C4-2B (cell line): ENCODE measurements around the gene NAA40.

ENCODE experiments used
- H3K27ac ChIP-seq: fragments of 450-650 bp; 2 replicates; pipeline ENCODE4 v1.5.1; 2017
- CTCF ChIP-seq: fragments of 450-650 bp; conservative IDR thresholded peaks from 2 replicates; pipeline ENCODE4 v1.5.1; 2017; ENCODE audit warnings: mild to moderate bottlenecking
- ZFX ChIP-seq: fragments of 450-650 bp; IDR thresholded peaks from 2 replicates; pipeline ENCODE4 v1.6.1; 2017

Gene NAA40

GRCh38 chr11:63997104-63997700 is 58.4 kb downstream of the NAA40 start:
- no peak overlapping the region for H3K27ac ChIP-seq
- TF ChIP-seq ZFX (no peak), CTCF (no peak)

- TF ChIP-seq ZFX, result no peak
- H3K27ac ChIP-seq, result no peak overlapping the region
Observed at GRCh38 chr11:63997801-63998337, 59.1 kb downstream of the NAA40 start.

- H3K27ac ChIP-seq, result no peak overlapping the region
Observed at GRCh38 chr11:63998558-63999348, 60.0 kb downstream of the NAA40 start.

GRCh38 chr11:63999349-64000025 is 60.7 kb downstream of the NAA40 start:
- H3K27ac ChIP-seq, result no peak overlapping the region
- TF ChIP-seq ZFX, result no peak
- no peak for TF ChIP-seq CTCF

More at GRCh38 chr11:63998558-63999348, 60.0 kb downstream of the NAA40 start:
- TF ChIP-seq CTCF (no peak), ZFX (no peak)

DNA sequence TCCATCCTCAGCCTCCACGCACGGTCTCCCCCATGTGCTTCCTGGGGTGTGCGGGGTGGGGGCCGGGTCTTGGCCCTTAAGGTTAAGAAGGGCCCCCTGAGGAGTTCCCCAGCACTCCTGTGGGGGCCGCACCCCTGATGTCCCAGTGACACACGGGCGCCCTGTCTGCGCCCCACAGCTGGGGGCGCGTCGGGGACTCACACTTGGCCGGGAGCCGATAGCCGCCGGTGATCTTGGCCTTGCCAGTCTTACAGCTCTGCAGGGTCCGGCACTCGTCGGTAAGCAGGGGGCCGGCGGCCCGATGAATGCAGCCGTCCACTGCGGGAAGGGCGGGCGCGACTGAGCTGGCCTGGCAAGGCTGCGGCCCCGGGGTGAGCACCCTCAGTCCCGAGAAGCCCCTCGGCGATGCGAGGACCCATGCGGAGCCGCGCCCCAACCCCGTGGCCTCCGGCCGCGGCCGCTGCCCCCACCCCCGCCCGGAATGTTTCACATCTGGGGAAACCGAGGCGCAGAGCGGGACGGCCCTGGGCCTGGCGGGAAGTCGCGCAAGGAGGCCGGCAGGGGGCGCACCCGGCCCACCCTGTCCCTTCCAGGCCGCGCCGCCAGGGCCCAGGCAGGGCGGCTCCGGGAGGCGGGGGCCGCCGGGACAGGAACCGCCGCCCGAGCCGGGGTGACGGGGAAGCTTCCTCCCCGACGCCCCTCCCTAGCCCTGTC is 61.4 kb downstream of the NAA40 start:
- H3K27ac ChIP-seq, result no peak overlapping the region
- TF ChIP-seq CTCF (no peak), ZFX (no peak)

GRCh38 chr11:64000740-64001483 is 62.1 kb downstream of the NAA40 start:
- H3K27ac ChIP-seq, result no peak overlapping the region
- TF ChIP-seq CTCF, result no peak
- no peak for TF ChIP-seq ZFX
